GM19372 (cell line): Measurements from ENCODE around the gene HRH4.

Experiments used
- ATAC-seq: cut with Tn5 transposase; IDR thresholded peaks from one replicate; pipeline ENCODE4 v1.9.1; 2021; ENCODE audit warnings: mild to moderate bottlenecking, low read depth, moderate library complexity; ENCODE audit not compliant: unreplicated experiment

HRH4 gene, protein sequence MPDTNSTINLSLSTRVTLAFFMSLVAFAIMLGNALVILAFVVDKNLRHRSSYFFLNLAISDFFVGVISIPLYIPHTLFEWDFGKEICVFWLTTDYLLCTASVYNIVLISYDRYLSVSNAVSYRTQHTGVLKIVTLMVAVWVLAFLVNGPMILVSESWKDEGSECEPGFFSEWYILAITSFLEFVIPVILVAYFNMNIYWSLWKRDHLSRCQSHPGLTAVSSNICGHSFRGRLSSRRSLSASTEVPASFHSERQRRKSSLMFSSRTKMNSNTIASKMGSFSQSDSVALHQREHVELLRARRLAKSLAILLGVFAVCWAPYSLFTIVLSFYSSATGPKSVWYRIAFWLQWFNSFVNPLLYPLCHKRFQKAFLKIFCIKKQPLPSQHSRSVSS

DNA sequence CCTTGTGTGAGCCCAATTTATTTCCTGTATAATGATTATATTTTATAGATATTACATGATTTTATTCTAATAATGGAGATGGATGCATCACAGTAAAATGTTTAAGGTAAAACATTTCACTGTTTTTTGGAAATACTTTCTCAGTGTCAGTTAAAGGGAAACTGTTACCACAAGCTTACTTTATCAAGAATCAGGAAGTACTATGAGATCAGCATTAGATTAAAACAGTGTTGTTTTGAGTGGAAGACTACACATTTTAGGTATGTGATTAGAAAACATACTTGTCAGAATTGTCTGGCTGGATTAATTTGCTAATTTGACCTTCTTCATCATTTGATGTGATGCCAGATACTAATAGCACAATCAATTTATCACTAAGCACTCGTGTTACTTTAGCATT, at the start of gene HRH4:
HRH4 (plus strand) TSS at position 250 of the 400 bp plus-strand sequence; CDS start at position 342, 92 bp downstream.
- no peak for ATAC-seq

DNA sequence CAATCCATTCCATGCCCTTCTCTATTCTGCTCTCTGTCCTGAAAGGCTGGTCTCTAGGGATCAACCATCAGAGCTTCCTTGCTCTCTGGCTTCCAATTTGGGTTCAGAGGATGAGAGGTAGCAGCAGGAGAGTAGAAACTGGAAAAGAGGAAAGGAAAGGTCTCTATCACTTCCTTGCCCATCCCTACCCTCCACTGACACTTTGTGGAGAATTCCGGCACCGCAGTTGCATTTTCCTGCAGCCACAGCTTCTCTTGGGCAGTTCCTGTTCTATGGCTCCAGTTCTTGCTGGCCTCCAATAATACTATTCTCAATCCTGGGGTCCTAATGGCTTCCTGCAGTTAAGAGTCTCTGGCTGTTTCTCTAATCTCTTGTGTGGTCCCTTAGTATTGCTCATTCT, 47.3 kb upstream of the HRH4 start:
- ATAC-seq = no peak

DNA sequence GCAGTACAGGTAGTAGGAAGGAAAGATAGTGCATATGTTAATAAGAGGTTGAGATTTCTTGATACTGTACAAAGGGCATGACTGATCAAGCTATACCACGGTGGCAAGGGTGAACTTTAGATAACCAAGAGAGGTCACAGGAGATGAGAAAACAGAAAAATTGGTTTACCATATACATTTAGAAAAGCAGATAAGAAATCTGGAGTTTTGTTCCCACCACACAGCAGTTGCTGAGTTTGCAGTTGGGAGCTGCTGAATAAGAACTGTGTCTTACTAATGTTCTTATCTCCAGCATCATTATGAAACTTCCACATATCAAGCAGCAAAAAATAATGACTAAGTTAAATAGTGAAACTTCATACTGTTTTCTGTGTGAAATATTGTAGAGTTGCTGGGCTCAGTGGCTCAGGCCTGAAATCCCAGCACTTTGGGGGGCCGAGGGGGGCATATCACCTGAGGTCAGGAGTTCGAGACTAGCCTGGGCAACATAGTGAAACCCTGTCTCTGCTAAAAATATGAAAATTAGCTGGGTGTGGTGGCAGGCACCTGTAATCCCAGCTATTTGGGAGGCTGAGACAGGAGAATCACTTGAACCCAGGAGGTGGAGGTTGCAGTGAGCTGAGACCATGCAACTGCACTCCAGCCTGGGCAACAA, 46.0 kb upstream of the HRH4 start:
- ATAC-seq = no peak

DNA sequence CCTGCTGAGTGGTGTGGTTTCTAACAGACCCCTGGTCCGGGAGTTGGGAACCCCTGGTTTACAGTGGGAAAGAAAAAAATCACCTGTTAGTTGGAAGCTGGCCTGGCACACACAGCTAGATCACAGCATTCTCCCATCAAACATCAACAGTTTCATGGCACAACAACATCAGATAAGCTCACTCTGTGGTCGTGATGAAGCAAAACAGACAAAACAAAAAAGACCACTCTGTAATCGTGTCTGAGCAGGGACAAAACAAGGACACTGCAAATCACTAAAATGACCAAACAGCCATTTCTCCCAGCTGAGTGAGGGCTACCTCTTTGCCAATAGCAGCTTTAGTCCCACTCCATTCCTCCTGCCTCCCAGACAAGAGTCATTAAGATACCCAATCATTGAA, 43.0 kb upstream of the HRH4 start:
- ATAC-seq = no peak

DNA sequence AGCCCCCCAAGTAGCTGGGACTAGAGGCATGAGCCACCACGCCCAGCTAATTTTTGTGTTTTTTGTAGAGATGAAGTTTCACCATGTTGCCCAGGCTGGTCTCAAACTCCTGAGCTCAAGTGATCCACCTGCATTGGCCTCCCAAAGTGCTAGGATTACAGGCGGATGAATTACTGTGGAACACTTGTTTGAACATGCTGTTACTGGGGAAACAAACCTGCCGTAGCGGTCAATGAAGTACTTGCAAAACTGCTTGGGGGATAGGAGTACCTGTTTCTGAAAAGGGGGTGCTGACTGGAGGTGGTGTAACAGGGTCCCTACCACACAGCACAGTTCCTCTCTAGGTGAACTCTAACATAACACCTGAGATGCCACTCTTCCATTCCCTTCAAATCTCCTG, 39.9 kb upstream of the HRH4 start:
- ATAC-seq = no peak

DNA sequence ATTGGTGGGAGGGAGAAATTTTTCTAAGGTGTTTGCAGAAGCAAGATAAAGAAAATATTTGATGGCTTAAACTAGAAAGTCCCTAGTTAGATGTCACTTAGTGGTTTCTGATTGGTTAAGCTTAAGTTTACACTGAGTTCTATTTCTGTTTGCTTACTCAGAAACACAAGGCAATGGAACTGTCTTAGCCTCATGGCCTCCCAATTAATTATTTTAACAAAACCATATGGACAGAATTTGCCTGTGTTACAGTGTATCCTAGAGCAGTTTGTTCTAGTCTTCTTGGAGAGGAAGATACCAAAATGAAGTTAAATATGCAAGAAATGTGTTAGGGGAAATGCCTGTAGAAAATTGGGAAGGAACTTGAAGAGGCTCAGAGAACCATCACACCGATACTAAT, 38.6 kb upstream of the HRH4 start:
- ATAC-seq = no peak

DNA sequence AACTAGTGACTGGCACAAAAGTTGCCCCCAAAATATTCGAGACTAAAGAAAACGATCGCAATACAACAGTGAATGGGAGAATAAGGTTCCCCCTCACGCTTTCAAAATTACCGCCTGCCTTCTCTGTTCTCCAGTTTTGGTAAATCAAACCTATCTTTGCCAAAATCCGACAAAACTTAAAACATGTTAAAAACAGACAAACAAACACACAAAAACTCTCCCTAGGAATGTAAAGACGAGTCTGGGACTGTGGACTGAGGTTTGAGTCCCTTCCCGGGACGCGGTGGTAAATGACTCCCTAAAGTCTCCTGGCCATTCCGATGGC, 34.4 kb upstream of the HRH4 start:
- ATAC-seq = no peak

DNA sequence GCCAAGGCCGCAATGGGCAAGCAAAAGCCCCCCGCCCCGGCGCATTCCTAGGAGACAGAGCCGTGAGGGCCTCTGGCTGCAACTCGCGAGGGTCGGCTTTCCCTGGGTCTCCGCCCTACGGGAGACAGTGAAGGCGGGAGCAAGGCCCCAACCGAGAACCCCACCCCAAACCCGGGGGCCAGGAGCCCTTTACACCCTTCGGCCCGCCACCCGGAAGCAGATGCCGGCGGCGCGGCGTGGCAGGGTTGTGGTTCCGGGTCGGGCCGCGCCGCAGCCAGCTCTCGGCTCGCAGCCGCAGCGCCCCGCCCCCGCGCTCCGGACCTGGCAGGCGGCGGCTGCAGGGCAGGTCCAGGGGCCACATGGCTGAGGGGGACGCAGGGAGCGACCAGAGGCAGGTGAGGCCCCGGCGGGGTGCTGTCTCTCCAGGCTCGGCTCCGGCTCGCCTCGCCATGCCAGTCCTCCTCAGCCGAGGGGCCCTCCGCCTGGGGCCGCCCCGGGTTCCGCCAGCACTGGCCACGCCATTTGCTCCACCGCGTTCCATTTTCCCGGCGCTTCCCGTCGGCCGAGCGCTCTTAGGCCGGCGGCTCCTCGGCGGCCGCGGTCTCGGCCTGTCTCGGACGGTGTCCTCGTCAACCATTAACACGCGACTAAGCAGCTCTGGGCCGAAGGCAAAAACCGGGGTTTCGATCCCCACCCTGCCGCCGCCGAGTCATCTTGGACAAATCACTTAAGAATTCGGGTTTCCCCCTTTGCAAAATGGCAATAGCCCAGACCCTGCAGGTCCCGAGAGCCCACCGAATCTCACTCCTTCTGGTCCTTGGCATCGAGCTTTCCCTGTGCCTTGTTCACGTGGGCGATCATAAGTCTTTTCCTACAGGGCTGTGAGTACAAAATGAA, 33.8 kb upstream of the HRH4 start, which contains the start of gene IMPACT:
IMPACT (plus strand) TSS at position 273 of the 897 bp plus-strand sequence; CDS start at position 360, 87 bp downstream.
- ATAC-seq = peak; percentile 96

DNA sequence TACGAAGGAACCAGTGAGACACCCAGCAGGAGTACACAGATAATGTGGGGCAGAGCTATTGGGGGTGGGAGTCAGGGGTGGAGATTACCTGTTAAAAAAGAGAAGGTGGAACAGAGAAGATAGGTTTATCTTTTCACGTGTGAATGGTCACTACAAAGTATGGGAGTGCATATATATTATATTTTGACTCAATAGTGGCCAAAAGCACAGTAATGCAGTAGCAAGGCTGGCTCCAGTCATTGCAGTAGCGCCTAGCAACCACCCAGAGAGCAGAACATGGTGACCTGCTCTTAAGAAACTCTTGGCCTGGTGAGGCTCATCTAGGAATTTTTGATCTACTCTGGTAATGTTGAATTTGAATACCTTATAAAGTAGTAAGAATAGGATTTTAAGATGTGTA, 33.0 kb upstream of the HRH4 start:
- no peak for ATAC-seq

DNA sequence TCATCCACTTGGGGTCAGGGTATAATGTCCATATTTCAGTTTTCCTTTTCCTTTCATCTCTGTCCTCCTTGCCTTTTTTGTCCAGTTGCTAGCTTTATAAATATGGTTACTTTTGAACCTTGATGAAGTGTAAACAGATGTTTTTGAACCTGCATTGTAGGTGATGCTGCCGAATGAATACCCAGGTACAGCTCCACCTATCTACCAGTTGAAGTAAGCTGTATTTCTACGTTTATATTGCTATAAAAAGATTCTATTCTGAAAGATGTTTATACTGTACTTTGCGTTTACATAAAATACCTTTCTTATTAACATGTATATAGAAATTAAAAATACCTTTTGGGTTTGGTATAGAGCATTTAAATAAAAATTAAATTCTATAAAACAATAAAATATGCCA, 31.7 kb upstream of the HRH4 start:
- ATAC-seq = no peak

DNA sequence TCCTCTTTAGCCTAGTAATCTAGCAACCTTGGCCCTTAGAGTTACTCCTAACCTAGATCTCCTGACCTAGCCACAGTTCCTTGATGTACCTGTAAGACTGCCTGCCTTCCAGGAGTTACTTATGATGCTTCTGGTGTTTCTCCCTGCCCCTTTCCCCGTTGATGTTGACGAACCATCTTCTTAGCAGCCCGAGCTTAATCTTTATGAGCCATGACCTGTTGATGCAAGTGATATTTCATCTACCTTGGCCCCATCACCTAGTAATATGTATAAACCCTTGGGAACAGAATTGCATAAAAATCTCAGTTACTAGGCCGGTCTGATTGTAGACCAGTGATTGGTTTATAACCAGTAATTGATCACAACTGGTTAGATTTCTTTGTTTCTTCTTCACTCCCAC, 31.2 kb upstream of the HRH4 start:
- no peak for ATAC-seq

DNA sequence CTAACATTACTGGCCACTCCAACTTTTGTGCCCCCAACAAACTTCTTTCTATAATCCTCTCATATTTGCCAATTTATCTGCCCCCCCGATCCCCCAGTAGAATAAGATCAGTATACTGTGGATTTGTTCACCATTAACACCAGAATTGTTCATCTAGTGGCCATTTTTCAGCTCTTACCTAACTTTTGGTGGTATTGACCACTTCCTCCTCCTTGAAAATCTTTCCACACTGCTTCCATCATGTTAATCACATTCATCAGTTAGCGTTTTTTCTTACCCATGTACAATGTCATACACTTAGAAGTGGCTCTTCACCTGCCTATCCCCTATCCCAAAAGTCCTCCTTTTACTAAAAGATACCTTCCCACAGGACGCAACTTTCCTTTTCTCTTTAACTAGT, 27.8 kb upstream of the HRH4 start:
- no peak for ATAC-seq

DNA sequence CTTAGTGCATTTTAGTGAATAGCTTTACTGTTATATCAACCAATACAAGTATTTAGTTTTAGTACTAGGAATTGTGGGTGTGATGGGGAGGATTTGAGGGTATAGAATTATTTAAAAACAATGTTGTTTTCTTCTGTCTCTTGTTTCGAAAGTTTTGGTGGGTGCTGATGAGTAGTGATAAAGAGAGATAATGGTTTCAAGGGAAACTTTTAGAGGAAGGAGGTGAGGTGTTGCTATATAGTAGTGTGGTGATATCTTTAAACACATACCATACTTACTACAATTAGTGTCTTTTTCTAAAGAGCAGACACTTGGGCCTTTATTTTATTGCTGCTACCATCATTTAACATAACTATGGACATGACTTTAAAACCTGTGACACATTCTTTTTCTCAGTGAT, 23.5 kb upstream of the HRH4 start:
- no peak for ATAC-seq

DNA sequence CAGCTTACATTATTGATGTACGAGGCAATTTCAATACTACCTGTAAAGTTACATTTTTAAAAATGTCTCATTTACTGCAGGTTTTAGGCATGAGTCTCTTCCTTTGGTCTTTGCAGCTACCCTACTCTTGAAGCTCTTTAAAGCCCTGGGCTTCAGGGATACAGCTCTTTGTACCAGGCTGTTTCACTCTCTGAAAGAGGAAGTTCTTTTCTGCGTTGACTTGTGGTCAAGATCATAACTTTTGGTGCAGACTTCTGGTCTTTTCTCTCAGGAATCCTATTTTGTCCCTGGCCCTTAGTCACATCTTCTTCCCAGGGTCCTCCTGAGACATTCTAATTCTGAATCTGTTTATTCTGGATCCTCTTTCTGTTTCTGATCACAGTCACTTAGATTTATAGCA, 16.6 kb upstream of the HRH4 start:
- ATAC-seq = peak; percentile 58

DNA sequence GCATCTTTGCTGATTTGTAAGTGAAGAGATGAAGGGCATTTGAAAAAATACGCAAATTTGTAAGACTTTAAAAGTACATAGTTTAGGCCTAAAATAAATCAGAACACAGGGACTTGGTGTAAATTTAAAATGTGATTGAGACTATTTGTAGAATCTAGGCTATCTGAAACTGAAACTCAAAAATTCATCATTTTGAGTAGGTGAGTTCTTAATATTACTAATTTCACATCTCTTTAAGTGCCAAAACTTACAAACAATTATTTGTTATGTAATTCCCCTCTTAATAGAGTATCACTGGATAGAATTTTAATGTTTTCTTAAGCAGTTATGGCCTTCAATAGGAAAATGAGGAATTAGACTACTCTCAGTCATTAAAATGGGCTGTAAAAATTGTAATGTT, 14.0 kb upstream of the HRH4 start:
- ATAC-seq = peak; percentile 75

DNA sequence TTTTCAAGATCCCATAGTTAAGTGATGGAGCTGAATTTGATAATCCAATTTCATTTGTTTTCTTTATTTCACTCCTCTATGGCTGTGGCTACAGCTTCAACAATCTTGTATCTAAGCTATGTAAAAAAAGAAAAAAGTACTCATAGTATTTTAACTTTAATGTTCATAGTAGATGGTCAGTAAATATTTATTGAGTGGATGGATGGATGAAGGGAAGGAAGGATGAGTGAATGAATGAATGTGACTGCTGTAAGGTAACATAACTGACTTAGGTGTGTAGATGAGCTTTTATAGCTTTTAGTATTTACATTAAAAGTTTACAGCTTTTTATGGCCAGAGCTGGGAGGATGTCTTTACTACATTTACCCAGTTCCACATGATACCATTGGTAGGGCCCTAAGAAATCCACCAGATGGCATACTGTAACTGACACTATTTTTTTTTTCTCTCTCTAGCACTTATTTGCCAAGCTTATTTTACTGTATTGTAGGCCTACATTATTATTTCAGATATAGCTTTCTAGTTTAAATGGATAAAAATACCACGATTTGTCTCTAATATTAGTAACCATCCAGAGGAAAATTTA, 13.4 kb upstream of the HRH4 start:
- ATAC-seq = no peak

DNA sequence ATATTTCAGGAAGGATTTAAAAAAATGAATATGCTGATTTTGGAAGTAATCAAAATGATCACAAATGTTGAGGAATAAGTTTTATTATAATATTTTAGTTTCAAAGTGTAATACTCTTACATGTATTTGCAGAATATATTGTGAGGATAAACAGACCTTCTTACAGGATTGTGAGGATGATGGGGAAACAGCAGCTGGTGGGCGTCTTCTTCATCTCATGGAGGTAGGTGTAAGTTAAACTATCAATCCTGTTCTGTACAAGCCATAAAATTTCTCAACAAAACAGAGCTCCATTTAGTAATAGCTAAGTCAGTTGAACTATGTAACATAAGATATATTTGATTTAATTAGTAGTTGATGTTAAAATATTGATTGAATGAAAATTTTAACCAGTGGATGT, 12.5 kb upstream of the HRH4 start:
- no peak for ATAC-seq

DNA sequence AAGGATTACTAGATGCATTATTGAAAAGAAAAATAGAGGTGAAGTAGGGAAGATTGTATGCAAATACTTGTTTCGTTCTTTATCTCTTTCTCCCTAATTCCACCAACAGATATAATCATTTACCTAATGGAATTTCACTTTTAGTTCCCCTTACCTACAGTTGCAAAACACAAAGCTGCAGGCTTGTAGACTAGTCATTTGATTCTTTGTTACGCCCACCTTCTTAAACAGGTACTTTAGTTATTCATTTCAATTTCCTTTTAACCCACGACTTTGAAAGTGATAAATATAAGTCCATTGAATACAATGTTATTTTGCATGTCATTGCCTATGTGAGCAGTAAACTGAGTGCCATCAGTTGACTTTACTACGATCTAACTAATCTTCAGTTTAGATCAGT, 3.9 kb upstream of the HRH4 start:
- peak; percentile 77 for ATAC-seq

DNA sequence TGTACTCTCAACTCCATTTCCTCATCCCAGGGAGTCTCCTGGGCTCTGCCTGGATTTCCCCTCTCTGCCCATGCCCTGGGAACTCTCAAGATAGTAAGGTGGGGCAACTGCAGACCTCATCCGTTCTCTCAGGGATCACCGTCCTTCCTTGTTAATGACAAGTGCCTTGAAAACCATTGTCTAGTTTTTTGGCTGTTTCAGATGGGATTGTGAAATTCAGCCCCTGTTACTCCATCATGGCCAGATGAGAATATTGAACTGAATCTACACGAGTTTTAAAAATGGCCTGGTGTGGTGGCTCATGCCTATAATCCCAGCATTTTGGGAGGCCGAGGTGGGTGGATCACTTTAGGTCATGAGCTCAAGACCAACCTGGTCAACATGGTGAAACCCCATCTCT, 665 bp upstream of the HRH4 start:
- no peak for ATAC-seq

DNA sequence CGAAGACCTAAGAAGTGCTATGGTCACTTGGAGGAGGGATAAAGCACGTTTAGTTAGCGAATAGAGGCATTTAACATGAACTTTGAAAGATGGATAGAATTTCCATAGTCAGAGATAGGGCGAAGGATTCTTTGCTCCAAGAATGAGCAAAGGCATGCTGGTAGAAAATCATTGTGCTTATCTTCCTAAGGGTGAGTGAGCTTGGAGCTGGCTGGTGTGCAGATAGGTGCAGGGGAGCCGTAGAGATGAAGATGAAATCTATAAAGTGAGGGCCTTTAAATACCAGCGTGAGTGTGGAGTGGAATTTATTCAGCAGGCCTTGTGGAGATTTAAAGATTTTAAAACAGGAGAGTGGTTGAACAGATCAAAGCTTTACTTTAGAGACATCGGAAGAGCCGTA, 1.6 kb downstream of the HRH4 start:
- ATAC-seq = no peak
